Measurements from ENCODE around the gene SMIM26.
"Not testable (repeated sequence)": the region's sequence is repeated elsewhere in the genome, so short reads cannot be mapped to it uniquely, and the experiment has no call there.

GRCh38 chr20:18522066-18522465, 45.2 kb upstream of the SMIM26 start:
- TF ChIP-seq TAF1 (IDR thresholded peaks at IDR 0.05; ENCODE audit: borderline replicate concordance, low read depth, low read length); POLR2A (IDR thresholded peaks at IDR 0.05; ENCODE audit: low read depth, low read length); POLR2AphosphoS5 (IDR thresholded peaks at IDR 0.05; ENCODE audit: low read depth, low read length): not testable (repeated sequence)

Measured in GM12892 (cell line).